ENCODE measurements around the gene HOXD4. TPM values are rescaled to one million over a fixed set of nuclear protein-coding genes. Genes with fewer than 3 reads are reported as not detected.

The HOXD4 gene
- total and polyA plus RNA-seq, 3 experiments from 2014 or later: not detected

DNA sequence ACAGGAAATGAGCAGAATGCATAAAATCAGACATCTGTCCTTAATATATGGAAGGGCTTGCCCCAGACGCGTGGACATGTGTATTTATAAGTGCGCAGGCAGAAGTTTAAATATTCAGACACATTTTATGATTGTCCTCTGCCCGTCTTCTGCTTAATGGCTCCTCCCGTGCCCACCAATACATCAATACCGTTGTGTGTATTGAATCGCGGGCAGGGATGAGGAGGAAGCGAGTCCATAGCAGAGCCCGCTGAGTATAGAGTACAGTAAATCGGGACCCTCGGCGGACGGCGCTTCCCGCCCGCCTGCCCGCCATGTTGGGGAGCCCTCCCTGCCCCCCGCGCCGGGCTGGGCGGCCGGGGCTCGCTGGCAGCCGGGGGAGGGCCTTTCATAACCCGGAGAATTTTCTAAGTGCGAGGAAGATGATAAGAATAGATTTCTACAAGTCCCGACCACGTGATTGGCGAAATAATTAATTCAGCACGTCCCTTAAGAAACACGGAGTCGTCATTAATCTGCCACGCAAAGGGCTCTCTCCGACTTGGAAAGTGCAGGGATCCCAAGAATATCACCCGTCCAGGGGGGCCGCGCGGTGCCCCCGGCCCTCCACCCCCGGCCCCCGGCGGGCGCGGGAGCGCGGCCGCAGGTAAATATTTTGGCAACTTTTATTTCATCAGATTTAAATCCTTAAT is 5.6 kb downstream of the HOXD4 start, which contains the start of gene HOXD3:
HOXD3 (plus strand) TSS at position 501 of the 692 bp plus-strand sequence. CDS start 11,808 bp downstream, outside the sequence.
- peaks cover 0 to 6% (median 0%) of the 10 kb centered on the region in 5 donors for H3K9me3 Mint-ChIP-seq
- Histone ChIP-seq H3K4me1 (ENCODE audit: insufficient read depth, low read length) (peaks cover 5% of the 10 kb centered on the region), H3K27me3 (ENCODE audit: insufficient read depth, low read length, poor library complexity, severe bottlenecking) (peaks cover 65% of the 10 kb centered on the region), H3K4me3 (ENCODE audit: low read length) (no peak within 1 kb of the TSS), H3K9me3 (ENCODE audit: low read length) (no peaks in the 10 kb centered on the region), H3K27ac (ENCODE audit: low read depth, low read length) (no peak within 1 kb of the TSS), H3K36me3 (ENCODE audit: insufficient read depth, low read length) (no peaks in the 10 kb centered on the region)
- no peaks in the 10 kb centered on the region for H3K36me3 Mint-ChIP-seq
- H3K27me3 Mint-ChIP-seq: peaks cover 75 to 86% of the 10 kb centered on the region in 2 donors
- CTCF ChIA-PET: interaction anchor here (1.3 kb wide), 1 partner anchor 30 kb away, joined by 3 read pairs; no protein-coding TSS in a partner anchor
- DNase-seq: no peak
- POLR2A ChIA-PET: no interaction called here
- H3K4me3 Mint-ChIP-seq: peak within 1 kb of the TSS in 3 of 7 donors; percentile 44 to 54 (median 47)
- H3K4me1 Mint-ChIP-seq: peaks cover 7 to 15% (median 10%) of the 10 kb centered on the region in 3 donors
- H3K27ac Mint-ChIP-seq: peak within 1 kb of the TSS in 1 of 8 donors; percentile 62

DNA sequence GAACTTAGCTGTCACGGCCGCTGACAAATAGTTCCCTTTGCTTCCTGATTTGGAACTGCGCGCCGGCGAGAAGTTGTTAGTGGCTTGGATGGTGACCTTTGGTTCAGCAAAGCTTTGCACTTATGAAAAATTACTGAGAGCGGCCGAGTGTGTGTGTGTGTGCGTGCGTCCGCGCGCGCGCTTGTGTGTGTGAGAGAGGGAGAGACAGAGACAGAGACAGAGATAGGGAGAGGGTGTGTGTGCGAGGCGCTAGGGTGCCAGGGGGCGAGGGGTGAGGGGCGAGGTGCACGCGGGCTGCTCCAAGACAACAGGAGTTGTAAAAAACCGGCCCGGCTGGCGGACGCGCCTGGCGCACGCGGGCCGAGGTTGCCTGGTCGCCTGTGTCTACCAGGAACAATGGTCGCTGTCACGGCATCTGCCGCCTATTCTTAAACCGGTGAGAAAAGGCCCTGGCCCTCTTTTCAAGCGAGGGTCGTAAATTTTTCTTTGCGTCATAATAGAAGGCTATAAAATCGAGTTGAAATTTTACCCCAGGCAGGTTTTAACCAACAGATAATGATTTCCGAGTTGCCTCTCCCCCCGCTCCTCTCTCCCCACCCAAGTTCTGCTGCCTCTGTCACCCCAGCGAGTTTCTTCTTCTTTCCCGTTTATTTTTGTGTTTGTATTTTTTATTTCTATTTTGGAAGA is 6.3 kb downstream of the HOXD4 start:
- Histone ChIP-seq H3K4me1 (ENCODE audit: insufficient read depth, low read length) (peaks cover 5% of the 10 kb centered on the region), H3K27me3 (ENCODE audit: insufficient read depth, low read length, poor library complexity, severe bottlenecking) (peaks cover 67% of the 10 kb centered on the region), H3K27ac (ENCODE audit: low read depth, low read length) (no peak overlapping the region), H3K36me3 (ENCODE audit: insufficient read depth, low read length) (no peaks in the 10 kb centered on the region), H3K9me3 (ENCODE audit: low read length) (no peaks in the 10 kb centered on the region), H3K4me3 (ENCODE audit: low read length) (no peak overlapping the region)
- ChIA-PET POLR2A (no interaction called here), CTCF (no interaction called here)
- Mint-ChIP-seq H3K4me3 (peak overlapping the region in 3 of 7 donors; percentile 5 to 54 (median 36)), H3K27me3 (peaks cover 73 to 88% of the 10 kb centered on the region in 2 donors), H3K9me3 (peaks cover 0 to 6% (median 0%) of the 10 kb centered on the region in 5 donors), H3K27ac (peak overlapping the region in 1 of 8 donors; percentile 17), H3K36me3 (no peaks in the 10 kb centered on the region), H3K4me1 (peaks cover 7 to 15% (median 10%) of the 10 kb centered on the region in 3 donors)
- no peak for DNase-seq

DNA sequence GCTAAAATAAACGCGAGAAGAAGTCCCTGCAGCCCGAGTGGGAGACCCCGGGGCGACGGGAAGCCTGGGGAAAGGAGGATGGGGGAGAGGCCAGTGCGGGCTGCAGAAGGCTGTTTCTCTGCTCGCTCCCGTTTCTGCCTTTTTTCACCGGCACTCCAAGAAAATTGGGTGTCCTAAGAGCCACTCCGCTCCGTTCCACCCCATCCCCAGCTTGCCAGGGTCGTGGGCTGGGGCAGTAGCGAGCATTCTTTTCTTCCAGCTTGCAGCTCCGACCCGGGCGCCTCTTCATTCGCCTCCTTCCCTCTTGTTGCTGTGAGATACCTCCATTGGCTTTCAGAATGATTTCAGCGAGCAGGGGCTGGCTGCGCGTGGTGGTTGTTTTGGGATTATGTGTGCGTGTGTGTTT is 6.8 kb downstream of the HOXD4 start:
- no peak overlapping the region for H3K27ac ChIP-seq (ENCODE audit: low read depth, low read length)
- POLR2A ChIA-PET: no interaction called here
- peaks cover 67% of the 10 kb centered on the region for H3K27me3 ChIP-seq (ENCODE audit: insufficient read depth, low read length, poor library complexity, severe bottlenecking)
- H3K27ac Mint-ChIP-seq: peak overlapping the region in 3 of 8 donors; percentile 5 to 77 (median 17)
- no peaks in the 10 kb centered on the region for H3K9me3 ChIP-seq (ENCODE audit: low read length)
- peaks cover 72 to 87% of the 10 kb centered on the region in 2 donors for H3K27me3 Mint-ChIP-seq
- peak overlapping the region in 5 of 7 donors; percentile 21 to 64 (median 50) for H3K4me3 Mint-ChIP-seq
- H3K36me3 Mint-ChIP-seq: no peaks in the 10 kb centered on the region
- H3K36me3 ChIP-seq (ENCODE audit: insufficient read depth, low read length): no peaks in the 10 kb centered on the region
- H3K4me1 ChIP-seq (ENCODE audit: insufficient read depth, low read length): peaks cover 5% of the 10 kb centered on the region
- peaks cover 0 to 6% (median under 1%) of the 10 kb centered on the region in 5 donors for H3K9me3 Mint-ChIP-seq
- DNase-seq: no peak
- H3K4me3 ChIP-seq (ENCODE audit: low read length): no peak overlapping the region
- CTCF ChIA-PET: no interaction called here
- peaks cover 7 to 15% (median 10%) of the 10 kb centered on the region in 3 donors for H3K4me1 Mint-ChIP-seq

GRCh38 chr2:176158855-176159662 is 7.7 kb downstream of the HOXD4 start:
- POLR2A ChIA-PET: no interaction called here
- H3K4me1 Mint-ChIP-seq: peaks cover 8 to 17% (median 16%) of the 10 kb centered on the region in 3 donors
- H3K27ac ChIP-seq (ENCODE audit: low read depth, low read length): no peak overlapping the region
- DNase-seq: no peak
- H3K27ac Mint-ChIP-seq: peak overlapping the region in 1 of 8 donors; percentile 34
- H3K4me1 ChIP-seq (ENCODE audit: insufficient read depth, low read length): peaks cover 5% of the 10 kb centered on the region
- no peaks in the 10 kb centered on the region for H3K36me3 Mint-ChIP-seq
- CTCF ChIA-PET: no interaction called here
- peaks cover 75% of the 10 kb centered on the region for H3K27me3 ChIP-seq (ENCODE audit: insufficient read depth, low read length, poor library complexity, severe bottlenecking)
- peaks cover 0 to 11% (median 2%) of the 10 kb centered on the region in 5 donors for H3K9me3 Mint-ChIP-seq
- H3K4me3 Mint-ChIP-seq: peak overlapping the region in 4 of 7 donors; percentile 5 to 25 (median 12)
- H3K36me3 ChIP-seq (ENCODE audit: insufficient read depth, low read length): no peaks in the 10 kb centered on the region
- peaks cover 74 to 87% of the 10 kb centered on the region in 2 donors for H3K27me3 Mint-ChIP-seq
- no peaks in the 10 kb centered on the region for H3K9me3 ChIP-seq (ENCODE audit: low read length)
- H3K4me3 ChIP-seq (ENCODE audit: low read length): no peak overlapping the region

DNA sequence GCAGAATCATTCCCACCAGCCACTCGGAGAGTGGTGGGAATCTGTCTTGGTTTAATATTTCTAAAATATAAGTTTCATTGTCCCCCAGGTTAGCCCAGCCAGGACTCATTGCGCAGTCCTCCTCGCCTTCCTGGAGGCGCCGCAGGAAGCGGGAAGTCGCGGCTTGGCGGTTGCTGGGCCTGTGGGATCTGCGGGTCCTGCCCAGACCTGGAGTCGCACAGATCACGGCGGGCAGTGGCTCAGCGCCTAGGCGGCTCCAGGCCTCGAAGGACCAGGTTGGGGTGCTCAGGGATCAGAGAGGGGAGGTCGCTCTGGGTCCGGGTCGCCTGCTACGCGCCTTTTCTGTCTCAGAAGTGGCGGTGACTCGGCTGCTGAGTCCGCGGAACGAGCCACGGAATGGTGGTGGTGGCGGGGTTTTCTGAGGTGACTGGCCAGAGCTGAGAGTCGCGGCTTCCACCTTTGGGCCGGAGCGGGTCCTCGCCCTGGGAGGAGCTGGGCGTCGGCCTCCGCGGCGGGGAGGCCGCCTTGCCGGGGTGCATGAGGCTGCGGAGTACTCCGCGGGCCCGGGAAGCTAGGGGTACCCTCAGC is 8.4 kb downstream of the HOXD4 start:
- Mint-ChIP-seq H3K27ac (no peak overlapping the region), H3K4me1 (peaks cover 11 to 21% (median 20%) of the 10 kb centered on the region in 3 donors), H3K9me3 (peaks cover 0 to 14% (median 5%) of the 10 kb centered on the region in 5 donors), H3K36me3 (no peaks in the 10 kb centered on the region), H3K27me3 (peaks cover 74 to 87% of the 10 kb centered on the region in 2 donors), H3K4me3 (peak overlapping the region in 3 of 7 donors; percentile 8 to 25 (median 15))
- POLR2A ChIA-PET: no interaction called here
- Histone ChIP-seq H3K4me3 (ENCODE audit: low read length) (no peak overlapping the region), H3K27ac (ENCODE audit: low read depth, low read length) (no peak overlapping the region), H3K27me3 (ENCODE audit: insufficient read depth, low read length, poor library complexity, severe bottlenecking) (peaks cover 82% of the 10 kb centered on the region), H3K4me1 (ENCODE audit: insufficient read depth, low read length) (peaks cover 5% of the 10 kb centered on the region), H3K36me3 (ENCODE audit: insufficient read depth, low read length) (no peaks in the 10 kb centered on the region), H3K9me3 (ENCODE audit: low read length) (no peaks in the 10 kb centered on the region)
- CTCF ChIA-PET: no interaction called here
- DNase-seq: no peak

DNA sequence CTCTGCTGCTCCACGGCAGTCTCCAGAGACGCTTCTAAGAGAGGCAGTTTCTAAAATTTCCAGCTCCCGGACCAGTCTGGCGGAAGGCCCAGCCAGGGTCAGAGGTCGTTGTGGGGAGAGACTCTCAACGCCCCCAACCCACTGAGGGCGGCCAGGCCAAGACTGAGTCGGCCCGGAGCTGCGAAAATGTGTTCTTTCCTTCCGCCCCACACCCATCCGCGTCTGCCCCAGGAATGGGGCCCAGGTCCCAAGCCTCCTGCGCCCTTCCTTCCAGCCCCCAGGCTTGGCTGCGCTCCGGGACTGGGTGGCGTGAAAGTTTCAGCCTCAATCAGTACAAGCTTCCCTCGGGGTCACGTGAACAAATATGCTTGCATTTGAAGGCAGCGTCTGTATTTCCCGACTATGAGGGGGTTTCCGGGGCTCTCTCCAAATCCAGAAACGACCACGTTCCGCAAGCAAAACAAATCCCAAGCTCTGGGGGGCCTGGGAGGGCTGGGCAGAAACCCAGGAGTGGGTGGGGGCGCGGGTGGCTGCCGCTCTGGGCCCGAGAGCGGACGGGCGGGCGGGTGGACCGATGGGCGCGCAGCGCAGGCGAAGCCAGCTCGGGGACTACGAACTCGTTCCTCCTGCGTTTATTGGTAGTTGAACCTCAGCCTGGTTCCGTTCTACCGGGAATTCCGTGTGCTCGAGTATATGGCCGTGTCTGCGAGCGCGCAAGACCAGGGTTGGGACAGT is 9.1 kb downstream of the HOXD4 start:
- H3K4me3 ChIP-seq (ENCODE audit: low read length): no peak overlapping the region
- H3K36me3 ChIP-seq (ENCODE audit: insufficient read depth, low read length): no peaks in the 10 kb centered on the region
- H3K36me3 Mint-ChIP-seq: no peaks in the 10 kb centered on the region
- H3K27me3 Mint-ChIP-seq: peaks cover 75 to 87% of the 10 kb centered on the region in 2 donors
- H3K27me3 ChIP-seq (ENCODE audit: insufficient read depth, low read length, poor library complexity, severe bottlenecking): peaks cover 84% of the 10 kb centered on the region
- peaks cover 5% of the 10 kb centered on the region for H3K4me1 ChIP-seq (ENCODE audit: insufficient read depth, low read length)
- no peak overlapping the region for H3K27ac Mint-ChIP-seq
- H3K4me1 Mint-ChIP-seq: peaks cover 11 to 21% (median 20%) of the 10 kb centered on the region in 3 donors
- no peak overlapping the region for H3K4me3 Mint-ChIP-seq
- ChIA-PET POLR2A (no interaction called here), CTCF (no interaction called here)
- peaks cover 0 to 14% (median 5%) of the 10 kb centered on the region in 5 donors for H3K9me3 Mint-ChIP-seq
- DNase-seq: no peak
- H3K9me3 ChIP-seq (ENCODE audit: low read length): no peaks in the 10 kb centered on the region
- H3K27ac ChIP-seq (ENCODE audit: low read depth, low read length): no peak overlapping the region
